Stimulated activated CD8-positive, alpha-beta memory T cell treated with anti-CD3 and anti-CD28 coated beads, Interleukin-7, amount 100 ng/mL, for 48 hours (primary cell): ENCODE measurements around the gene HCN4.
"Not testable (repeated sequence)": the region's sequence is repeated elsewhere in the genome, so short reads cannot be mapped to it uniquely, and the experiment has no call there.

ENCODE experiments used
- DNase-seq, 2 donors: peaks; one replicate each; pipeline ENCODE4 v3.0.0-alpha.2; 2020; ENCODE audit warnings: low read depth in 1 of 2; ENCODE audit errors: extremely low read depth in 1 of 2

The HCN4 gene

GRCh38 chr15:73368301-73369136 lies at the start of gene HCN4:
TSS of gene HCN4 (minus strand) at chr15:73368958. CDS start at chr15:73368270, 688 bp downstream.
- DNase-seq, result no peak

GRCh38 chr15:73414876-73415275 lies 46.1 kb upstream of the HCN4 start:
- no peak for DNase-seq

- DNase-seq, result no peak
Observed at GRCh38 chr15:73403171-73403570, 34.4 kb upstream of the HCN4 start.

- not testable (repeated sequence) for DNase-seq
Observed at GRCh38 chr15:73400222-73400621, 31.5 kb upstream of the HCN4 start.

- DNase-seq, result no peak
Observed at GRCh38 chr15:73398861-73399260, 30.1 kb upstream of the HCN4 start.

DNA sequence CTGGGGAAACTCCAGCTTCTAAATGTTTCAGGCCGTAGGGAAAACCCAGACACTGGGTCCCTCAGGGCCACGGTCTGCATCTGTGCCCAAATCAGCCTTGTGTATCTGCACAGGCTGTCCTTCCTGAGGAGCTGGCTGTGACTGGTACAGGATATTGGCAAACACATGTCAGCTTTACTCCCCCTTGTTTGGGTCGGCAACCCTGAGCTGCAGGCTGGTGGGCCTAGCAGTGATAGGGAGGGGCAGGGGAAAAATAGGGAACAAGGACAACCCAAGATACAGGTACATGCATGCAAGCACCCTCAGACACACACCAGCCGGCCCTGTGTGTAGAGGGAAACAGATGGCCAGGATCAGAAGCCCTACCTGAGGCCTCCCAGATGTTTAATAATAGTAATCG lies 28.7 kb upstream of the HCN4 start:
- no peak for DNase-seq

DNA sequence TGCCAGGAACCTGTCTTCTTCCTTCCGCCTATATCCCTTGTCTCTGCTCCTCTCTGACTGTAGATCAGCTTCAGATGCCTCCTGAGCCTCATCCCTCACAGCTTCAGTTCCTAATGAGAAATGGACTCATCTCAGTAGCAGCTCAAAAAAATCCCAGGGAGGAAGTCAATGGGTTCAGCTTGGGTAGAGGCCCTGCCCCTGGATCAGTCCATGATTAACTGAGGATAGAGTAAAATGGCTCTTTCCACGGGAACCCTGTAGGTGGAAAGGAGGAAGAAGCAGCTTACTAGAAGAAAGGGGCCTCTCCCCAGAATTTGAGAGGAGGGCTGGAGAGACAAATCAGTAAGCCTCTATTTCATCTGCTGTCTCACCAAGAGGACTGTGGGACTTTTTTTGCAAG lies 26.9 kb upstream of the HCN4 start:
- no peak for DNase-seq

DNA sequence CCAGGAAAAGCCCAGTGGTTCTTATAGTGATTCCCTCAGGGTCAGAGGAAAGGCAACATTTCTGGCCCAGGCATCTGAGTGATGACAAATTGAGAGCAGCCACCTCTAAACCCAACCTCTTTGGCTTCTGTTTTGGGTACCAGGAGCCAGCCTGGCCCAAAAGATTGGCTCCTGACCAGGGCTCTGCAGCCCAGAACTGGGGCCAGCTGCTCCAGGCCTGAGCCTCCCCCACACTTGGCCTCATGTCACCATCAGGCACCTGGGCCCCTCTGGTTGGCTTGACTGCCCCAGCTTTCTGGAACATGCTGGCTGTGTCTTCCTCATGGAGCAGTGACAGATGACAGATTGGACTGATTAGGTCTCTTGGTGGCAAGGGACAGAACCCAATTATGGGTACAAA lies 26.0 kb upstream of the HCN4 start:
- no peak for DNase-seq

GRCh38 chr15:73393336-73393735 lies 24.6 kb upstream of the HCN4 start:
- no peak for DNase-seq

DNA sequence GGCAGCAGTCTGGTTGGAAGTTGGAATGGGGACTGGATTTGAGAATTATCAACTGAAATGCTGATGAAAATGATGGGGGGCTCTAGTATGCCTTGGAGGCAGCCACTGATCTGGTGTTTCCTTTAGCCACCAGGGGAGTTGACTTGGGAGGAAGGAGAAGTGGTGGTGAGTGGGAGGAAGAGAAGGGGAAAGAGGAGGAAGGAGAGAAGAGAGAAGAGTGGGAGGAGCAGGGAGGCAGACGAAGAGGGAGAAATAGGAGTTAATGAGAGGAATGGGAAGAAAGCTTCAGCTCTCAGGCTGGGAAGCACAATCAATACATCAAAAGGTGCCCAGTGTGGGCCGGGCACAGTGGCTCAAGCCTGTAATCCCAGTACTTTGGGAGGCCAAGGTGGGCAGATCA lies 23.3 kb upstream of the HCN4 start:
- DNase-seq, result no peak

DNA sequence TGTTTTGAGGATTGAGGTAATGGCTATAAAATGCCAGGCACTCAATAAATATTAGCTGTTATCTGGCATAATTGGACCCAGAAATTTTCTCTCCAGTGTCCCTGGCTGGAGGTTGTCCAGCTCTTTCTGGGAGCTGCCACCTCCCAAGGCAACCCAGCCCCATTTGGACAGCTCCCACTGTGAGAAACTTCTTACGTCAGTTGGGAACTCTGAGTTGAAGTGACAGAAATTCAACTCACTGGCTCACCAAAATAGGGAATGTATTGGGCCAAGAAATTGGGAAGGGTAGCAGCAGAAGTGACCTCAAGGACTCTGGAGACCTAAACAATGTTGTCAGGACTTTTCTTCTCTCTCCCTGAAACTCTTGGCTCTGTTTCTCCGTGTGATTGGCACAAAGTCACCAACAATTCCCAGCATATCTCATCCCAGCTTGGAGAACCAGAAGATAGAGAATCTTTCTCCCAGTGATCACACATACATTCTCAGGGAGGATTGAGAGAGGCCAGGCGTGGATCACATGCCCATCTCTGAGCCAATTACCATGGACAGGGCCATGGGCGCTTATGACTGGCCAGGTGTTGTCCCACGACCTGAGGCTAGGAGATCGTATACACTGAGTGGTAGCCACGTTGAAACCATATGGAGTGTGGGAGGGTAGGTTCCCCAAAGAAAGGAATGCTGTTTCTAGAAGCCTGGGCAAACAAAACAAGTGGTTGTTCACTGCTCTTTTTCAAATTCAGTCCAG lies 22.5 kb upstream of the HCN4 start:
- DNase-seq, result no peak

GRCh38 chr15:73389971-73390544 lies 21.3 kb upstream of the HCN4 start:
- no peak for DNase-seq

DNA sequence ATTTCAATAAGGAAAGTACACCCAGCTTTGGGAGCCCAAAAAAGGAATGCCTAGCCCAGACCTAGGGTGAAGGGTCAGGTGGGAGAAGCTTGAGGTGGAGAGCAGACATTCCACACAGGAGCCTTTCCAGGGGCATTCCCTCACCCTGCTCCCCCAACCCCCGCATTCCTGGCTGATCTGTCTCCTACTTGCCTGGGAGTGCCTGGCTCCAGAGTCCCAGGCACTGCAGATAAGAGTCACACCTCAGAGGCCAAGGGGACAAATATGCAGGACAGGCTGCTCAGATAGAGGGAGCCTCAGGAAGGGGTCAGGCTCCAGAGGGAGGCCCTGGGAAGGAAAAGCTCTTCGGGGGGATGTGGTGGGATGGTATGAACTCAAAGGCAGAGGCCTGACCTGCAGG lies 20.8 kb upstream of the HCN4 start:
- DNase-seq, result no peak

DNA sequence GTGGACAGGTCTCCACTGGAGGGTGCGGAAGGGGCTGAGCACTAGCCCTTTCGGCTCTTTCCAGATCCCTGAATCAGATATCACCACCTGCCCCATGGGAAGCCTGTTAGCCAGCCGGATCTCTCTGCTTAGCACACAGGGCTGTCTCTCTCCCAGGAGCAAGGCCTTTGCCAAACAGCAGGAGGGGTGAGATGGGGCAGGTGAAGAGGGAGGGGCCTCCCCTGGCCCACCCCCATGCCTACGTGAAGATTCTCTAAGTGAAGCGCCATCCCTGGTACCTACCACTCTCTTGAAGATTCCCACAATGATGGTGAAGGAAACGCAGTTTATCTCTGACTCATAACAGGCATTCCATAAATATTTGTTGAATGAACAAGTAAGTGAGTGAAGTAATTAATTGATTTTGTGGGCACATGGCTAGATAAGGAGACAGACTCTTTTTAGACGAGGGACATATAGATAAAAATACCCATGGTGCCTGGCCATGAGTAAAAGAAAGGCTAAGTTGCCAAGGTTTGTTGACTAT lies 19.6 kb upstream of the HCN4 start:
- DNase-seq, result no peak

GRCh38 chr15:73387507-73388255 lies 18.9 kb upstream of the HCN4 start:
- no peak for DNase-seq

DNA sequence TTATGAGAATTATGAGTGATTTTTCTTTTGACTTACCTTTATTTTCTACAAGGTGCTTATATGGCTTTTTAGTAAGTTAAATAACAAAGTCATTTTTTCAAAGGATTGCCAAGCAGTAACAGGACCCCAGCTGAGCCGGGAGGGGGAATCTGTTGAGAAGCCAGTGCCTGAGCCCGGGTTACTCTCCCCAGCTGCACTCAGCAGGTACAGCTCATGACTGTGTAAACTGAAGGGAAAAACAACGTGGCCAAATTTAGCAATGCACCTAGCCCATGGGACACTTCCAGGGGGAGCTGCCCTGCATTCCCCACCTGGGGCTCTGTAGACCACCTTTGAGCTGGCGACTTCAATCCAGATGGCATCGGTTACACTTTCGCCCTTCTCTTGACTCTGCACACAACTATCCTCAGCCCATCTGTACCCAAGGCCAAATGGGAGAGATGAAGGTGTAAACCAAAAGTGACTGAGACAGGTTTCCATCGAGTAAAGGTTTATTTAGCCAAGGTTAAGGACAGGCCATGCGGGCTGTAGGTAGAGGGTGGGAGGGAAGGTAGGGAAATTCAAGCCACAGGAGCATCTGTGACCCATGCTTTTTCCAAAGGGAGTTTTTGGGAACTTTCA lies 18.2 kb upstream of the HCN4 start:
- DNase-seq, result no peak

- DNase-seq, result no peak
Observed at GRCh38 chr15:73386238-73386637, 17.5 kb upstream of the HCN4 start.

DNA sequence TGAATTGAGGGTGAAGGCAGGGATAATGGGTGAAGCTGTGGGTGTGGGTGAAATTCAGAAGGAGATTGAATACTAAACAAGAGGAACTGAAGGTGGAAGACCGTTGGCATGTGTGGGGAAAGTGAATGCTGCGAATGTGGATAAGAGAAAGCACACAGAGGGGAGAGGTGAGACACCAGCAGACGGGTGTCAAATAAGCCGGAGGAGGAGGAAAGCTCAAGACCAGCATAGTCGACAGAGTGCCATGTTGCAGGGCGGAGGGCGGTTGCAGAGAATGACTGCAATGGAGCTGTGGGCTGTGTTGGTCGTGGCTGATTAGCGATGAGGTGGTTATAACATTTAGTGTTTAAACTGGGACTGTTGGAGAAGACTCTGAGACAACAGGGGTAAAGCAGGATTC lies 16.4 kb upstream of the HCN4 start:
- no peak for DNase-seq

DNA sequence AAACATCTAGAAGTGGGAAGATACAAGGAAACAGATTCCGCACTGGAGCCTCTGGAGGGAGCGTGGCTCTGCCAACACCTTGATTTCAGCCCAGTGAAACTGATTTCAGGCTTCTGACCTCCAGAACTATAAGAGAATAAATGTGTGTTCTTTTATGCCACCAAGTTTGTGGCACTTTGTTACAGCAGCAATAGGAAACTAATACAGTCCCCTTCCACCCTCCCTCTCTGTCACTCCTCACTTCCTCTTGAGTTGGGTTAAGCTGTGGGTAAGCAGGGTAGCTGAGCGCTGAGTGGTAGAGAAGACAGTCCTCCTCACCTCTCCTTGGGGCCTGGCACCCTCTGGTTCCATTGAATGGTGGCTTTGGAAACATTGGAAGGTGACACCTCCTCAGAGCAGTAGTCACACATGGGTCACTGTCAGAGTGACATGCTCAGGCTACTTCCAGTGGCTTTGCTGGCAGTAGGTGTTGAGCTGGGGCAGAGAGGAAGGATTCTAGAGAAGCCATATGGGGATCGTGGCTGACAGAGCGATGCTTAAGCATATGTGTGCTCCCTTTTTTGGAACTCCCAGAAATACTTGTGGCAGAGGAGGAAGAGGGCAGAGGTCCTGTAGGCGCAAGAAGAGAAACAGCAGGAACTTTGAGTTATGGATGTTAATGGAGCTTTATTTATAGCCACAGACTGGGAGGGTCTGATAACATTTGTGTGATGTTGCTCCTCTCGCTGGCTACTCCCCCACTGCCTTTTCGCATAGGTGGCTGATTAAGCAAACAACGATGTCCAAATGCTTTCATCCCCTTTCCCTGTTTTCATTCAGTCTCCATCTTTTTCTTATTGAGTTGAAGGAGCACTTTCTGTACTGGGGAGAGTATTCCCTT lies 14.8 kb upstream of the HCN4 start:
- DNase-seq, result no peak

DNA sequence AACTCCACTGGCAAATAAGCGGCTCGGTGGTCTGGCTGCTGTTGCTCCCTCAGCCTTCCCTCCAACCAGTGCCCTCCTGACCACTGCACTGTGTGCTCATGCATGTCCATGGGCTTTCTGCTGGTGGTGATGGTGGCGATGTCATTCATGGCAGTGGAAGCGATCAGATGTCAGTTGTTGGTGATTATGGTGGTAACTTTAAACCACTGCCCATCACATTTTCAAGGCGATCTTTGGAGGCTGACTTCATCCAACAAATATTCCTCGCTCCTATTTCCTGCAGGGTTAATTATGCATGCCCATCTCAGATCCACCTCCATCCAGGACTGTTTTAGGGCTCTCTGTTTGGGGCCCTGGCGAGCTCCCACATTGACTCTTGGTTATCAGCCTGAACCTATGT lies 13.4 kb upstream of the HCN4 start:
- no peak for DNase-seq
